NT2/D1 (cell line): Measurements from ENCODE around the gene NEK2.

Source experiments
- DNase-seq: peaks from one replicate; pipeline ENCODE4 v3.0.0-alpha.2; 2011; ENCODE audit warnings: low read depth, low spot score
- H3K27me3 ChIP-seq: 2 replicates; pipeline ENCODE4 v1.6.0; 2011; ENCODE audit warnings: mild to moderate bottlenecking; ENCODE audit not compliant: insufficient read length, insufficient read depth
- H3K36me3 ChIP-seq: 2 replicates; pipeline ENCODE4 v1.6.1; 2011; ENCODE audit warnings: mild to moderate bottlenecking, low read length, mixed read lengths; ENCODE audit not compliant: insufficient read depth, insufficient read length
- H3K4me1 ChIP-seq: 2 replicates; pipeline ENCODE4 v1.5.1; 2011; ENCODE audit not compliant: insufficient read depth, insufficient read length
- H3K4me3 ChIP-seq: 2 replicates; pipeline ENCODE4 v1.5.1; 2011; ENCODE audit warnings: low read depth; ENCODE audit not compliant: insufficient read length
- H3K9ac ChIP-seq: 2 replicates; pipeline ENCODE4 v1.6.0; 2011; ENCODE audit warnings: low read depth; ENCODE audit not compliant: insufficient read length
- H3K9me3 ChIP-seq: 2 replicates; pipeline ENCODE4 v1.5.1; 2011; ENCODE audit warnings: mild to moderate bottlenecking, low read length; ENCODE audit not compliant: insufficient read depth
- SUZ12 ChIP-seq: IDR thresholded peaks from 2 replicates; pipeline ENCODE4 v1.6.1; 2011; ENCODE audit not compliant: insufficient read length, insufficient read depth; ENCODE audit errors: extremely low read depth
- YY1 ChIP-seq: IDR thresholded peaks from 2 replicates; pipeline ENCODE4 v1.6.1; 2011; ENCODE audit not compliant: insufficient read length, insufficient read depth
- ZNF274 ChIP-seq: IDR thresholded peaks from 2 replicates; pipeline ENCODE4 v1.6.1; 2011; ENCODE audit warnings: mild to moderate bottlenecking, low read depth, low read length

Gene NEK2

GRCh38 chr1:211612786-211613107 lies 62.7 kb downstream of the NEK2 start:
- Histone ChIP-seq H3K27me3 (no peaks in the 10 kb centered on the region), H3K4me3 (no peak overlapping the region), H3K36me3 (no peaks in the 10 kb centered on the region), H3K9ac (no peak overlapping the region), H3K4me1 (peaks cover 5% of the 10 kb centered on the region), H3K9me3 (no peaks in the 10 kb centered on the region)
- no peak for DNase-seq
- TF ChIP-seq ZNF274 (no peak), YY1 (no peak), SUZ12 (no peak)
